Stimulated activated CD8-positive, alpha-beta memory T cell treated with anti-CD3 and anti-CD28 coated beads, Interleukin-2, amount 100 ng/mL, for 1 hour (primary cell): ENCODE results near the gene SELENOT.
"Not testable (repeated sequence)": the region's sequence is repeated elsewhere in the genome, so short reads cannot be mapped to it uniquely, and the experiment has no call there.

Experiments used
- DNase-seq, 2 donors: peaks; one replicate each; pipeline ENCODE4 v3.0.0-alpha.2; 2020; ENCODE audit warnings: low read depth in 2 of 2

SELENOT gene

DNA sequence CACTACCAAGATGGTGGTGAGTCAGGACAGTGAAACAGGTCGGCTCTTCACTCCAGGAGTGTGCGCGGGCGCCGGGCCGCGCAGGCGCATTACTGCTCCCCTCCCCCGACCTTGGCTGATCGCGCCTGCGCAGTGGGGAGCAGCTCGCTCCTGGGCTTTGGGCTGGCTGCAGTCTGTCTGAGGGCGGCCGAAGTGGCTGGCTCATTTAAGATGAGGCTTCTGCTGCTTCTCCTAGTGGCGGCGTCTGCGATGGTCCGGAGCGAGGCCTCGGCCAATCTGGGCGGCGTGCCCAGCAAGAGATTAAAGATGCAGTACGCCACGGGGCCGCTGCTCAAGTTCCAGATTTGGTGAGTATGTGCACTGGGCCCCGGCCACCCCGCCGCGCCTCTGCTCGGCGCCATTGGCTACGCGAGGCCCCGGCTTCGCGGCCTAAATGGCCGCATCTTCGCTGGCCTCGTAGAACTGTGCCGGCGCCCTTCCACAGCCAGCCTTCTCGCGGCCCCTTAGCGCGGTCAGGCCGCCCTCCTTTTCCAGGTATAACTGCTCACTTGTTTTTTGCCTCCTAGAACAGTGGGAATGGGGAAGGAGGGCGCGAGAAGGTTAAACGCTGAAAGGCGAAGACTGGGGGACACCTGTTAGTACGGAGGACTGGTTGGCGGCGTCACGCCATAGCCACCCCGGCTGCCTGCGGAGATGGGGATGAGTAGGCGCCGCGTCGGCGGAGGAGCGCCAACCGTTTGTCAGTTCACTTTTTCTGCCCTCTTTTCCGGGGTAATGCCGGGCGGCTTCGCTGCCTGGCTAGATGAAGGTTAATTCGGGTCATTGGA is at the start of gene SELENOT:
TSS of gene SELENOT (plus strand) at position 169 of the 827 bp plus-strand sequence. CDS start at position 211, 42 bp downstream.
- DNase-seq: peak; percentile 82 to 91

DNA sequence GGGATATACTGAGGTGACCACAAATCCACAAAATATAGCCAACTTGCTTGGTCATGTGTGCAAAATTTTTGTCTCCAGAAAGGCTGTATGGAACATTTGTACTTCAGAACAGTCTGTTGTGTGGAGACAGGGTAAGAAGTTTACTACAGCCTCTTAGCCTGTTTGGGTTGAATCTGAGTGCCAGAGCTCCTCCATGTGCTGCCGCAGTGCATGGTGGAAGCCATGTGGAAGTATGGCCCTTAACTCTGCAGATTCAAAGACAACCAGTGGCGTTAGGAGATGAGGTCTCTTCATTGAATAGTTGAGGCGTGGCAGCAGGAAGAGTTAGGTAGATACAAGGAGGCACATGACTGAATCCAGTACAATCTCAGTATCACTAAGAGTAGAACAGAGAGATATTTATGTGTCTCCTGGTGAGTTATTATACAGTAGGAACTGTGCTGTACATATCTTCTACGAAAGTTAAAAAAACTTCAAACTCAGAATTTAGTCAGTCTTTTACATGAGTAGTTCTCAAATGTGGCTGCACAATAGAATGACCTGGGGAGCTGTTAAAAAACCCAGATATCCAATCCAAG is 47.2 kb upstream of the SELENOT start:
- no peak for DNase-seq

DNA sequence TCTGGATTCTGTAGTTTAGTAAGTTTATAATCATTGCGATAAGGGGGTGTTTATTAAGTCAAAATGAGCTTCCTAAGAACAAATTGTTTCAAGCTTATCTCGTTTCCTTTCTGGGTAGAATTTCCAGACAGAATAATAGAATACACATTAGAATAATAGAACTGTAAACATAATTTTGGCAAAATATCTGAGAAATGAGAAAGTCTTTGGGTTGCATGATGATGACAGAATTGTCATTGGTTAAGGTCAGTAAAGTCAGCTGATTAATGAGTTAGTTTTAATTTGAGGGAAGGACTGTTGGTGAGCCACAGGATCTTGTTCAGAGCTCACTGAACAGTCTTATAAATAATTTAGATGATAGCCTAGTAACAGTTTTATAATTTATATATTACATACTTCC is 46.3 kb upstream of the SELENOT start:
- DNase-seq: no peak

- DNase-seq: no peak
Observed at GRCh38 chr3:150557725-150558124, 45.4 kb upstream of the SELENOT start.

DNA sequence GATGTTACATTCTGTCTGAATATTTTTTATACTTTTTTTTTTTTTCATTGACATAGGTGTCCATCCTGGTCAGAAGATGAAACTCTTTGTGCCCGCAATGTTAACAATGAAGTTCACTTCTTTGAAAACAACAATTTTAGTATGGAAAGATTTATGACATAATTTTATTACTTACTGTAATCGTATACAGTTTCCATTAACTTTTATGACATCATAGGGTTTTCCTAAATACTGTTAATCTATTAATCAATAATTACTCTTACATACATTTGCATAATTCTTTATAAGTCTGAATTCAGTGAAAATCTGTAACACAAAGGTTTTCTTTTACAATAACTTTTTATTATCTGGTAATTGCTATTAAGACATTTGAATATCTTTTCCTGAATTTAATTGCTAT is 38.9 kb upstream of the SELENOT start:
- DNase-seq: no peak

DNA sequence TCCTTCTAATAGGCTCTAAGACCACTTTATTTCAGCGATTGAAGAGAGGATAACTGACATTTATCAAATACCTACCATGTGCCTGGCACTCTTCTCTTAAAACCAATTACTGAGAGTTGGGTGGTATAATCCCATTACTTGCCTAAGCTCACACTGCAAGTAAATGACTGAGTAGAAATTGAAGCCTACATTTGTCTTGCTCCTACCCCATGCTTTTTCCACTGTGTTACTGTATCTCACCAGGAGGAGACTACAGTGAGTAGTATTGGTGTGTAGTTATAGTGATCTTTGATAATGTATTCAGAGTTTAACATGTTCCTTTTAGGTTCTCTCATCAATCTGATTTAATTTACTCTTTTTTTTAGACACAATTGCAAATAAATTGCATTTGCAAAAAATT is 35.8 kb upstream of the SELENOT start:
- DNase-seq: no peak

DNA sequence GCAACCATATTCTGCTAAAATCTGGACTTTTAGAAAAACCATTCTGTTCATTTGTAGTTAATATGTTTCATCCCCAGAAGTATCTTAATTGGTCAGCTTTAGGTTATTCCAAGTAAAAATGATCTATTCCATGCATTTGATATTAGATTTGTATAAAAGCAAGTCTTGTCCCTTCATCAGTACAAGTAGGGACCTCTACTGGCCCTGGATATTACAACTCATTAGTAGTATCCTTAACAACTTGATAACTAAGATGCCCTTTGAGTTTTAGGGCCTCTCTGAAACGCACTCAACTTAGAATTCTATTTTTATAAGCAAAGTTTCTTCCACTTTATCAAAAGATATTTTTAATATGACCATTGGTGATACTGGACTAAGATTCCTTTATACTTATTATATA is 25.3 kb upstream of the SELENOT start:
- DNase-seq: no peak

GRCh38 chr3:150581174-150581573 is 21.9 kb upstream of the SELENOT start:
- DNase-seq: no peak

GRCh38 chr3:150582620-150583019 is 20.5 kb upstream of the SELENOT start:
- DNase-seq: no peak

- no peak for DNase-seq
Observed at GRCh38 chr3:150583028-150583427, 20.1 kb upstream of the SELENOT start.

GRCh38 chr3:150588027-150588830 is 14.9 kb upstream of the SELENOT start:
- DNase-seq: no peak

DNA sequence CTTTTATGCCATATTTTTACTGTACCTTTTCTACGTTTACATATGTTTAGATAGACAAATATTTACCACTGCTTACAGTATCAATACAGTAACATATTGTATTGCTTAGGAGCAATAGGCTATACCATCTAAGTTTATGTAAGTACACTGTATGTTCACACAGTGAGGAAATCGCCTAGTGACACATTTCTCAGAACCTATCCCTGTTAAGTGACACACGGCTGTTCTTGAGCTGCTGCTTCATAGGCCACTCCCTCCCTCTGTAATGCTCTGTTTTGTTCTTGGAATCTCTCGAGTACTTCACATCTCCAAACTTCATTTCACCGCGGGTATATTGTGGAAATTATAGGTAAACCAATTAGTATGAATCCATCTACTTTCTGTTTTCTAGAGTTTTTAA is 13.4 kb upstream of the SELENOT start:
- no peak for DNase-seq

- no peak for DNase-seq
Observed at GRCh38 chr3:150594150-150594549, 9.0 kb upstream of the SELENOT start.

DNA sequence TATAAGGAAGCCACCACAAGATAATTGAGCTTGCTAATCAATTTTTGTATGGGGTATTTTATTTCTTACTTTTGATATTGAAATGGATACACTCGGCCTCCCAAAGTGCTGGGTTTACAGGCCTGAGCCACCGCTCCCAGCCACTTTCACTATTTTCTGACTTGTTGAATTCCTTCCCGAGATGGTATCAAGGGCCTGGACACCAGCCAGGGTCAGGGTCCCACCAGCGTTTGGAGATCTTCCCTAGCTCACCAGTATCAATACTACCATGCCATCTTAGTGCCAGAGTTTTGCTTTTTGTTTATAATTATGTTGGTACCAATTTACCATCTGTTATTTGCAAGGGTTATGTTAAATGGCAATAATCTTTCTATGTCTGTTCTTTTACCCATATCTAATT is 5.5 kb upstream of the SELENOT start:
- DNase-seq: no peak

- no peak for DNase-seq
Observed at GRCh38 chr3:150599611-150600297, 3.4 kb upstream of the SELENOT start.

- not testable (repeated sequence) for DNase-seq
Observed at GRCh38 chr3:150600647-150601530, 2.2 kb upstream of the SELENOT start.

DNA sequence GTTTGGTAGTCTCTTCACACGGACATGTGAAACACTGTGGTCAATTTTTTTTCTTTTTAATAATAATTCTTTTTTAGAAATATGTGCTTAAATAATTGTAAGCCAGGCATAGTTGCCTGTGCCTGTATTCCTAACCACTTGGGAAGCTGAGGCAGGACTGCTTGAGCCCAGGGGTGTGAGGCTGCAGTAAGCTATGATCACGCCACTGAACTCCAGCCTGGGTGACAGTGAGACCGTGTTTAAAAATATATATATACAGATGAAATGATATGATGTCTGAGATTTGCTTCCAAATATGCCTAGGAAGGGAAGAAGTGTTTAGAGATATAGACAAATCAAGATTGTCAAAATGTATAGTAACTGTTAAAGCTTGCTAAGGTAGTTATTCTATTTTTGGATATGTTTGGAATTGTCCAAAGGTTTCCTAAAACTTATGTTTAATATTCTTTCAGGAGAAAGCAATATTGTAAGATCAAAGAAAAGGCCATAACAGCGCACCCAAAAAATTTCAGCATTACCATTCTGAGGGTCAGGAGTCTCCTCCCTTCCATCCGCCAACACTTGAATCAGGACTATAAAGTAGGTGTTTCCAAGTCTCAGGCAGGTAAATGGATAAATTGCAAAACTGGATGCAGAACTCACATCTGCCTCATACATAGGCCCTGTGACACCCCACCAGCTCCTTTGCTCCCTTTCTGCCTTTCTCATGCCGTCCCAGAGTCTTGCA is 532 bp upstream of the SELENOT start:
- no peak for DNase-seq

GRCh38 chr3:150603980-150604319 is 829 bp downstream of the SELENOT start:
- no peak for DNase-seq

DNA sequence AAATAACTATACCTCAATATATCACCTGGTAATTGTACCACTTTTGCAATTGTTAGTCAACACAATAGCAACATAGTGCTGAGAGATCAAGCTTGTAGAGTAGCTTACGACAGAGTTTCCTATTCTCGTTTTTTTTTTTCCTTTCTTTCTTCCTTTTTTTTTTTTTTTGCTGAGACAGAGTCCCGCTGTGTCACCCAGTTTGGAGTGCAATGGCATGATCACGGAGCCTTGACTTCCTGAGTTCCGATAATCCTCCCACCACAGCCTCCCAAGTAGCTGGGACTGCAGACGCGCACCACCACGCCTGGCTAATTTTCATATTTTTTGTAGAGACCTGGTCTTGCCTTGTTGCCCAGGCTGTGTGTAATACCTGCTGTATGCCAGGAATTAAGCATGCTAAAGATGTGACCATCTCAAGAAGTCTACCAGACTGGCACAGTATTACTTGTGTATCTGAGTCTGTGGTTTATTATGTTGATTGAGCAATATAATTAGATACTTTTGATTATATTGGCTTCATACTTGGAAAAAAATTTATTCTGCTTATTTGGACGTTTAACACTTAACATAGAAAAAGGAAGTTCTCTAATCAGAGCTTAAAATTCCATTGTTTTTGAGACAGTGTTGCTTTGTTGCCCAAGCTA is 3.0 kb downstream of the SELENOT start:
- DNase-seq: no peak
